HG03521 (cell line): ENCODE measurements around the gene GJC1.

ENCODE experiments used
- ATAC-seq: cut with Tn5 transposase; IDR thresholded peaks from one replicate; pipeline ENCODE4 v1.9.1; 2021; ENCODE audit warnings: mild to moderate bottlenecking, moderate library complexity; ENCODE audit not compliant: unreplicated experiment

Gene GJC1

GRCh38 chr17:44829523-44830358 is at the start of gene GJC1:
GJC1 (minus strand) TSS chr17:44830287; CDS start chr17:44805817, 24,470 bp downstream.
- ATAC-seq = no peak

- ATAC-seq = no peak
Observed at GRCh38 chr17:44879376-44879775, 49.3 kb upstream of the GJC1 start.

- ATAC-seq = no peak
Observed at GRCh38 chr17:44878627-44879221, 48.6 kb upstream of the GJC1 start.

- ATAC-seq = no peak
Observed at GRCh38 chr17:44877121-44877520, 47.0 kb upstream of the GJC1 start.

- ATAC-seq = no peak
Observed at GRCh38 chr17:44875761-44876160, 45.7 kb upstream of the GJC1 start.

- no peak for ATAC-seq
Observed at GRCh38 chr17:44872131-44872768, 42.2 kb upstream of the GJC1 start.

- no peak for ATAC-seq
Observed at GRCh38 chr17:44871556-44871955, 41.5 kb upstream of the GJC1 start.

- no peak for ATAC-seq
Observed at GRCh38 chr17:44867841-44868240, 37.8 kb upstream of the GJC1 start.

- ATAC-seq = no peak
Observed at GRCh38 chr17:44865931-44866330, 35.8 kb upstream of the GJC1 start.

- ATAC-seq = no peak
Observed at GRCh38 chr17:44865231-44865660, 35.2 kb upstream of the GJC1 start.

- ATAC-seq = no peak
Observed at GRCh38 chr17:44864831-44865230, 34.7 kb upstream of the GJC1 start.

- no peak for ATAC-seq
Observed at GRCh38 chr17:44863061-44863918, 33.2 kb upstream of the GJC1 start.

- ATAC-seq = no peak
Observed at GRCh38 chr17:44862278-44862914, 32.3 kb upstream of the GJC1 start.

GRCh38 chr17:44859701-44860100 is 29.6 kb upstream of the GJC1 start:
- no peak for ATAC-seq

- ATAC-seq = no peak
Observed at GRCh38 chr17:44854192-44854591, 24.1 kb upstream of the GJC1 start.

- ATAC-seq = no peak
Observed at GRCh38 chr17:44850612-44851011, 20.5 kb upstream of the GJC1 start.

- ATAC-seq = no peak
Observed at GRCh38 chr17:44850025-44850424, 19.9 kb upstream of the GJC1 start.

- ATAC-seq = no peak
Observed at GRCh38 chr17:44848961-44849489, 18.9 kb upstream of the GJC1 start.

- no peak for ATAC-seq
Observed at GRCh38 chr17:44848257-44848795, 18.2 kb upstream of the GJC1 start.

- no peak for ATAC-seq
Observed at GRCh38 chr17:44847586-44847985, 17.5 kb upstream of the GJC1 start, which contains the start of gene HIGD1B. HIGD1B (plus strand) TSS chr17:44847883; CDS start chr17:44848153, 270 bp downstream.
